ENCODE results near the gene LMTK2. TPM values are rescaled to one million over a fixed set of nuclear protein-coding genes. Genes with fewer than 3 reads are reported as not detected.

LMTK2 gene
- total and polyA plus RNA-seq, 9 donors = 5.3 to 8.0 (median 7.0) TPM

DNA sequence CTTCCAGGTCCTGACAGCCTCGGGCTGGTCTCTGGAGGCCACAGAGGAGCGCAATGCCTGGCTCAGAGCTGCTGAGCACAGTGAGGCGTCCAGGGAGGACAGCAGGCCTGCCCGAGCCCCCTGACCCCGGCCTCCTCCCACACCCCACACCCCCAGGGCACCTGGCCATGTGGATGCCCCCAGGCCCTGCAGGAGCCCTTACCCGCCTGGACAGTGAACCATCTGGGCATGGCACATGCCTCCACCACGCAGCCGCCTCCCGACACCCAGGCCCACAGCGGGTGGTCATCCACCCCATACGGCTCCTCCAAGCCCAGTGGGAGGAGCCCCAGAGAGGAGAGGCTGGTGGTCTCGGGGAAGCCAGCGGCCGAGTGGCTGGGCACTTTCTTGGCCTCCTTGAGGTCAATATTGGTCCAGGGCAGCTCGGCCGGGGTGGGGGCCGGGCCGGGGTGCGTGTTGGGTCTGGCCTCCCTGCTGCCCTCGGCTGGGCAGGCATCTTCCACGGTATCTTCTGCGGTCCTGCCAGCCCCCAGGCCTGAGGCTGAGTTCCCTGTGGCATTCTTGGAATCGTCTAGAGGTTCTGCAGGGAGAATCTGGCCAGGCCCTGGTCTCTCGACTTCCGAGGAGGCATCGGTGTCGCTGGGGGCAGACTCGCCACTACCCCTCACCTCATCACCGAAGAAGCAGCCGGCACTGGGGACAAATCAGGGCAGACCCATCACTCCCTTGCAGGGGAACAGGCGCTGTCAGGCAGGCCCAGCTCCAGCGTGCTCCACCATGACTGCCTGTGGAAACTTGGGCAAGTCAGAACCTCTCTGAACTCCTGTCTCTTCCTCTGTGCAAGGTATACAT, 126.8 kb downstream of the LMTK2 start:
- H3K9me3 ChIP-seq (replicated peaks; ENCODE audit: control insufficient read depth, low read depth, low read length) = no peaks in the 10 kb centered on the region
- DNase-seq = no peak
- H3K36me3 ChIP-seq (ENCODE audit: control insufficient read depth, insufficient read depth, low read length) = peaks cover 33% of the 10 kb centered on the region
- H3K27me3 ChIP-seq (ENCODE audit: control insufficient read depth, insufficient read depth, low read length) = no peaks in the 10 kb centered on the region
- no peak overlapping the region for H3K4me3 ChIP-seq (ENCODE audit: low read length)
- no peak overlapping the region for H3K27ac ChIP-seq (ENCODE audit: low read length)
- WGBS (ENCODE audit: insufficient coverage) = 85% methylated on average over 28 of the region's 32 CpGs
- H3K4me1 ChIP-seq (ENCODE audit: control insufficient read depth, insufficient read depth, low read length) = peaks cover 9% of the 10 kb centered on the region

DNA sequence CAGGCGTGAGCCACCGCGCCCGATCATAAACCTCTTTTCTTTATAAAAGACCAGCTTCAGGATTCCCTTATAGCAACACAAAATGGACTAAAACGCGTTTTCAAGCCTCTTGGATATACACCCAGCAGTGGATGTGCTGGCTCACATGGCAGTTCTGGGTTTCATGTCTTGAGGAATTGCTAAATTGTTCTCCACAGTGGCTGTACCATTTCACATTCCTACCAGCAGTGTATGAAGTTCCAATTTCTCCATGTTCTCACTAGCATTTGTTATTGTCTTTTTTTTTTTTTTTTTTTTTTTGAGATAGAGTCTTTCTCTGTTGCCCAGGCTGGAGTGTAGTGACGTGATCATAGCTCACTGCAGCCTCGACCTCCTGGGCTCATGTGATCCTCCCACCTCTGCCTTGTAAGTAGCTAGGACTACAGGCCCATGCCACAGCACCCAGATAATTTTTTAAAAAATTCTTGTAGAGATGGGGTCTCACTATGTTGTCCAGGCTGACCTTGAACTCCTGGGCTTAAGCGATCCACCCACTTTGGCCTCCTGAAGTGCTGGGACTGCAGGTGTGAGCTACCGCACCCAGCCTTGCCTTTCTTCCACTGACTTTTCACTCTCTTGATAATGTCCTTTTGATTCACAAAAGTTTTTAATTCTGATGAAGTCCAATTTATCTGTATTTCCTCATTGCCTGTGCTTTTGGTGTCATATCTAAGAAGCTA, 127.9 kb downstream of the LMTK2 start:
- Histone ChIP-seq H3K36me3 (ENCODE audit: control insufficient read depth, insufficient read depth, low read length) (peaks cover 40% of the 10 kb centered on the region), H3K27ac (ENCODE audit: low read length) (no peak overlapping the region), H3K27me3 (ENCODE audit: control insufficient read depth, insufficient read depth, low read length) (no peaks in the 10 kb centered on the region), H3K9me3 (replicated peaks; ENCODE audit: control insufficient read depth, low read depth, low read length) (no peaks in the 10 kb centered on the region), H3K4me1 (ENCODE audit: control insufficient read depth, insufficient read depth, low read length) (no peaks in the 10 kb centered on the region), H3K4me3 (ENCODE audit: low read length) (no peak overlapping the region)
- 100% methylated on average over 3 of the region's 10 CpGs for WGBS (ENCODE audit: insufficient coverage)
- DNase-seq = no peak

GRCh38 chr7:98235901-98236300, 129.2 kb downstream of the LMTK2 start:
- WGBS (ENCODE audit: insufficient coverage) = 96% methylated on average over 10 of the region's 11 CpGs
- Histone ChIP-seq H3K27ac (ENCODE audit: low read length) (no peak overlapping the region), H3K9me3 (replicated peaks; ENCODE audit: control insufficient read depth, low read depth, low read length) (no peaks in the 10 kb centered on the region), H3K36me3 (ENCODE audit: control insufficient read depth, insufficient read depth, low read length) (peaks cover 37% of the 10 kb centered on the region), H3K27me3 (ENCODE audit: control insufficient read depth, insufficient read depth, low read length) (no peaks in the 10 kb centered on the region), H3K4me3 (ENCODE audit: low read length) (no peak overlapping the region), H3K4me1 (ENCODE audit: control insufficient read depth, insufficient read depth, low read length) (no peaks in the 10 kb centered on the region)
- no peak for DNase-seq

DNA sequence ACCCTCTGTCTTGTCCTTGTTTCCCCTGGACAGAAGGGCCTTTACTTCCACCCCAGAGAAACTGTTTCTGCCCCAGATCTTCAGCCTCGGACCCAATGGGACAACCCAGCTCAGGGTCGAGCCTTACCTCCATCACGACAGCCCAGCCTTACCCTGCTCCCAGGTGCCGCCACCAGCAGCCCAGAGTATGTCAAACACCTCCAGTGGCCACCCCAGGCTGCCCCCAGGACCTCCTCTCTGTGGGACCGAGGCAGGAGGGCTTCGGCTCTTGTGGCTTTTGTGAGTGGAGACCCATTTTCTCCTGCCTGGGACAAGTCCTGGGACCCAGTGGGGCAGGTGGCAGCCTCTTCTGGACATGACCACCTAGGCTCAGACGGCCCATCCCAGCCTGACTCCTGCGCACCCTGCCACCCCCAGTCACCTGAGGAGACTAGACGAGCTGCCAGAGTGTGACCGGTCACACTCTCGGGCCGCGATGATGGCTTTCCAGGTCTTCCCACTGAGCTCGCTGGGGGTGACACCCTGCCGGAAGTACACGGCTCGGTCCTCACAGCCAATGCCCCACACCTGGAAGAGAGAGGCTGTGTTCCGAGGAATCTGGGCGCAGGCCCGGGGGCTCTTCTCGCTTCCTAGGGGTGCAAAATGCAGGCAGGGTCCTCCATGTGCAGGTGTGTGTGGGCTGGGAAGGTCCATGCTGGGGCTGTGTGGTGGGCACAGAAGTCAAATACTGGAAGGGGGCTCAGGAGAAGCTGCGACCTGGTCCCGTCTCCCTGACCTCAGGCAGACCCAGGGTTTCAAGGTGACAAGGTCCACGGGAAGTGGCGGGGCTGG, 129.9 kb downstream of the LMTK2 start:
- Histone ChIP-seq H3K27ac (ENCODE audit: low read length) (no peak overlapping the region), H3K27me3 (ENCODE audit: control insufficient read depth, insufficient read depth, low read length) (no peaks in the 10 kb centered on the region), H3K36me3 (ENCODE audit: control insufficient read depth, insufficient read depth, low read length) (peaks cover 43% of the 10 kb centered on the region), H3K4me1 (ENCODE audit: control insufficient read depth, insufficient read depth, low read length) (no peaks in the 10 kb centered on the region), H3K4me3 (ENCODE audit: low read length) (no peak overlapping the region), H3K9me3 (replicated peaks; ENCODE audit: control insufficient read depth, low read depth, low read length) (no peaks in the 10 kb centered on the region)
- 92% methylated on average over 23 of the region's 25 CpGs for WGBS (ENCODE audit: insufficient coverage)
- no peak for DNase-seq

GRCh38 chr7:98238076-98238475, 131.4 kb downstream of the LMTK2 start:
- H3K27me3 ChIP-seq (ENCODE audit: control insufficient read depth, insufficient read depth, low read length) = no peaks in the 10 kb centered on the region
- WGBS (ENCODE audit: insufficient coverage) = 89% methylated on average over 4 of the region's 4 CpGs
- no peaks in the 10 kb centered on the region for H3K4me1 ChIP-seq (ENCODE audit: control insufficient read depth, insufficient read depth, low read length)
- no peaks in the 10 kb centered on the region for H3K9me3 ChIP-seq (replicated peaks; ENCODE audit: control insufficient read depth, low read depth, low read length)
- H3K36me3 ChIP-seq (ENCODE audit: control insufficient read depth, insufficient read depth, low read length) = peaks cover 51% of the 10 kb centered on the region
- no peak for DNase-seq
- no peak overlapping the region for H3K4me3 ChIP-seq (ENCODE audit: low read length)
- H3K27ac ChIP-seq (ENCODE audit: low read length) = no peak overlapping the region

GRCh38 chr7:98238976-98239375, 132.3 kb downstream of the LMTK2 start:
- WGBS (ENCODE audit: insufficient coverage) = 95% methylated on average over 7 of the region's 9 CpGs
- DNase-seq = no peak
- H3K4me1 ChIP-seq (ENCODE audit: control insufficient read depth, insufficient read depth, low read length) = no peaks in the 10 kb centered on the region
- H3K27ac ChIP-seq (ENCODE audit: low read length) = no peak overlapping the region
- no peaks in the 10 kb centered on the region for H3K27me3 ChIP-seq (ENCODE audit: control insufficient read depth, insufficient read depth, low read length)
- no peak overlapping the region for H3K4me3 ChIP-seq (ENCODE audit: low read length)
- H3K9me3 ChIP-seq (replicated peaks; ENCODE audit: control insufficient read depth, low read depth, low read length) = no peaks in the 10 kb centered on the region
- H3K36me3 ChIP-seq (ENCODE audit: control insufficient read depth, insufficient read depth, low read length) = peaks cover 51% of the 10 kb centered on the region

DNA sequence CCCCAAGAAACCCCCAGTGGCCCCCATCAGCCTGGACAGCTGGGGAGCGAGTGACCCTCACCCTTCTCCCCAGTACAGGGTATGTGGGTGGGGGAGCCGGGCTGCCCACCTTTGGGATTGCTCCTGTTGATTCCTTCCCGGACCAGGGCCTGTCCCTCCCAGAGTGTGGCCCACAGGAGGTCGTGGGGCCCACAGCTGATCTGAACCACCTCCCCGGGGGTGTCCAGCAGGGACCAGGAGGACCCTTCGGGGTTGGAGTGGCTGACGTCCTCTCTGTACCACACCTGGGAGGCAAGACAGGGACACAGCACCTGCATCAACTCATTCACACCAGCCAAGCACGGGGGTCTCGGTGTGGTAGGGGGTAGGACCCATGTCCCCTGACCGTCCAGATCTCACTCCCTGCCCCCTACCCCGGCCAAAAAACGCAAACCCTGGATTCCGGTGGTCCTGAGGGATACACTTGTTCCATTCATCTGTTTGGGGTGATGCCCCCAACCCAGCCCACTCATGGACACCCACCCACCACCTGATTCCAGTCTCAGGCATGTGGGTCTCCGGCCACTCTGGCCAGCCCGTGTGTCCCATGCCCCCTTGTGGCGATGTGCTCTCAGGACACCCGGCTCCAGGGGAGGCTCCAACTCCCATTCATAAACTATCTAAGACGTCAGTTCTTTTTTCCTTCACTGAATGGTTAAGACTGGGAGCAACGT, 134.5 kb downstream of the LMTK2 start:
- 56% methylated on average over 13 of the region's 19 CpGs for WGBS (ENCODE audit: insufficient coverage)
- Histone ChIP-seq H3K9me3 (replicated peaks; ENCODE audit: control insufficient read depth, low read depth, low read length) (no peaks in the 10 kb centered on the region), H3K4me3 (ENCODE audit: low read length) (no peak overlapping the region), H3K27me3 (ENCODE audit: control insufficient read depth, insufficient read depth, low read length) (no peaks in the 10 kb centered on the region), H3K4me1 (ENCODE audit: control insufficient read depth, insufficient read depth, low read length) (no peaks in the 10 kb centered on the region), H3K27ac (ENCODE audit: low read length) (no peak overlapping the region), H3K36me3 (ENCODE audit: control insufficient read depth, insufficient read depth, low read length) (peaks cover 64% of the 10 kb centered on the region)
- peak; percentile 19 for DNase-seq

GRCh38 chr7:98241674-98242241, 135.1 kb downstream of the LMTK2 start:
- 81% methylated on average over 15 of the region's 16 CpGs for WGBS (ENCODE audit: insufficient coverage)

GRCh38 chr7:98242342-98242741, 135.7 kb downstream of the LMTK2 start:
- Histone ChIP-seq H3K4me3 (ENCODE audit: low read length) (no peak overlapping the region), H3K9me3 (replicated peaks; ENCODE audit: control insufficient read depth, low read depth, low read length) (no peaks in the 10 kb centered on the region), H3K27ac (ENCODE audit: low read length) (no peak overlapping the region), H3K4me1 (ENCODE audit: control insufficient read depth, insufficient read depth, low read length) (no peaks in the 10 kb centered on the region), H3K27me3 (ENCODE audit: control insufficient read depth, insufficient read depth, low read length) (no peaks in the 10 kb centered on the region), H3K36me3 (ENCODE audit: control insufficient read depth, insufficient read depth, low read length) (peaks cover 61% of the 10 kb centered on the region)
- no peak for DNase-seq
- 90% methylated on average over 1 of the region's 1 CpG for WGBS (ENCODE audit: insufficient coverage)

More at GRCh38 chr7:98241674-98242241, 135.1 kb downstream of the LMTK2 start:
- Histone ChIP-seq H3K4me1 (ENCODE audit: control insufficient read depth, insufficient read depth, low read length) (no peaks in the 10 kb centered on the region), H3K36me3 (ENCODE audit: control insufficient read depth, insufficient read depth, low read length) (peaks cover 59% of the 10 kb centered on the region), H3K4me3 (ENCODE audit: low read length) (no peak overlapping the region), H3K9me3 (replicated peaks; ENCODE audit: control insufficient read depth, low read depth, low read length) (no peaks in the 10 kb centered on the region), H3K27me3 (ENCODE audit: control insufficient read depth, insufficient read depth, low read length) (no peaks in the 10 kb centered on the region), H3K27ac (ENCODE audit: low read length) (no peak overlapping the region)
- no peak for DNase-seq

Data from muscle of leg (tissue), 11 donors.